PC-9 (cell line): ENCODE results near the gene CEP112. TPM values are rescaled to one million over a fixed set of nuclear protein-coding genes. Genes with fewer than 3 reads are reported as not detected.

Experiments used
- BruUV-seq: library from RNA; stranded (reverse); fragments of 400-500 nt; replicated peaks from 2 replicates; lab custom pipeline; 2021; lab: Mats Ljungman, UMichigan
- CTCF ChIA-PET: fragments of 300-600 bp; sonication (Branson Sonifier 250); formaldehyde crosslinking; loops from one replicate; lab custom pipeline; 2022; ENCODE audit warnings: antibody characterized with exemption; lab: Charles Lee
- POLR2A ChIA-PET: fragments of 300-600 bp; sonication (Branson Sonifier 250); formaldehyde crosslinking; loops from one replicate; lab custom pipeline; 2022; ENCODE audit warnings: antibody characterized with exemption; ENCODE audit not compliant: unreplicated experiment; lab: Charles Lee
- DNase-seq, 2 experiments: peaks; one replicate each; pipeline versions ENCODE4 v3.0.0 to v3.0.0-alpha.2; 2015 to 2022; ENCODE audit warnings: mixed read lengths in 1 of 2
- H2AFZ ChIP-seq: fragments of 200-600 bp; sonication (generic); 2 replicates; pipeline ENCODE4 v1.8.1; 2017; ENCODE audit warnings: antibody characterized with exemption
- H3F3A ChIP-seq: fragments of 200-600 bp; sonication (generic); 2 replicates; pipeline ENCODE4 v1.8.1; 2017; ENCODE audit warnings: antibody characterized with exemption, mild to moderate bottlenecking, low read depth; ENCODE audit not compliant: insufficient read depth
- H3K27ac ChIP-seq: fragments of 200-600 bp; sonication (generic); 2 replicates; pipeline ENCODE4 v1.6.1; 2016; ENCODE audit warnings: mixed run types
- H3K27me3 ChIP-seq: fragments of 200-600 bp; sonication (generic); 2 replicates; pipeline ENCODE4 v1.6.1; 2016; ENCODE audit warnings: low read depth, mixed run types; ENCODE audit not compliant: insufficient read depth
- H3K36me3 ChIP-seq: fragments of 200-600 bp; sonication (generic); 2 replicates; pipeline ENCODE4 v1.6.1; 2016; ENCODE audit warnings: low read depth, mixed run types
- H3K4me1 ChIP-seq: fragments of 200-600 bp; sonication (generic); replicated peaks from 2 replicates; pipeline ENCODE4 v1.6.1; 2016; ENCODE audit warnings: mixed run types; ENCODE audit not compliant: insufficient read depth
- H3K4me2 ChIP-seq: fragments of 200-600 bp; sonication (generic); 2 replicates; pipeline ENCODE4 v1.6.1; 2017; ENCODE audit warnings: mixed run types
- H3K4me3 ChIP-seq: fragments of 200-600 bp; sonication (generic); 2 replicates; pipeline ENCODE4 v1.6.1; 2016; ENCODE audit warnings: mixed run types
- H3K79me2 ChIP-seq: fragments of 200-600 bp; sonication (generic); 2 replicates; pipeline ENCODE4 v1.6.1; 2017; ENCODE audit warnings: low read depth, mixed run types
- H3K9me2 ChIP-seq: fragments of 200-600 bp; sonication (generic); 2 replicates; pipeline ENCODE4 v1.8.1; 2017; ENCODE audit warnings: mild to moderate bottlenecking; ENCODE audit not compliant: insufficient read depth
- H3K9me3 ChIP-seq: fragments of 200-600 bp; sonication (generic); 2 replicates; pipeline ENCODE4 v1.8.1; 2016; ENCODE audit warnings: low read depth; ENCODE audit not compliant: insufficient read depth
- H4K20me1 ChIP-seq: fragments of 200-600 bp; sonication (generic); 2 replicates; pipeline ENCODE4 v1.8.1; 2017; ENCODE audit not compliant: insufficient read depth
- EZH2 ChIP-seq: fragments of 200-600 bp; sonication (generic); IDR thresholded peaks from 2 replicates; pipeline ENCODE4 v1.8.0; 2017; ENCODE audit warnings: antibody characterized with exemption, low read depth
- intact Hi-C: fragments of 100-400 bp; cut with micrococcal nuclease; formaldehyde crosslinking; loops from one replicate; pipeline ENCODE4 v1.10.0; 2022; ENCODE audit not compliant: unreplicated experiment
- total RNA-seq: library from RNA; stranded (reverse); gene quantifications from 2 replicates; pipeline ENCODE4 v1.2.3, GENCODE V29; 2021
- TF ChIP-seq, protein P1 (sequence below): fragments of 200-600 bp; sonication (generic); conservative IDR thresholded peaks from 2 replicates; pipeline ENCODE4 v1.6.1; 2017; ENCODE audit warnings: mixed run types, antibody characterized with exemption, mild to moderate bottlenecking, moderate library complexity

Gene CEP112
- total RNA-seq, 1 experiment from 2014 or later = 4.3 TPM

DNA sequence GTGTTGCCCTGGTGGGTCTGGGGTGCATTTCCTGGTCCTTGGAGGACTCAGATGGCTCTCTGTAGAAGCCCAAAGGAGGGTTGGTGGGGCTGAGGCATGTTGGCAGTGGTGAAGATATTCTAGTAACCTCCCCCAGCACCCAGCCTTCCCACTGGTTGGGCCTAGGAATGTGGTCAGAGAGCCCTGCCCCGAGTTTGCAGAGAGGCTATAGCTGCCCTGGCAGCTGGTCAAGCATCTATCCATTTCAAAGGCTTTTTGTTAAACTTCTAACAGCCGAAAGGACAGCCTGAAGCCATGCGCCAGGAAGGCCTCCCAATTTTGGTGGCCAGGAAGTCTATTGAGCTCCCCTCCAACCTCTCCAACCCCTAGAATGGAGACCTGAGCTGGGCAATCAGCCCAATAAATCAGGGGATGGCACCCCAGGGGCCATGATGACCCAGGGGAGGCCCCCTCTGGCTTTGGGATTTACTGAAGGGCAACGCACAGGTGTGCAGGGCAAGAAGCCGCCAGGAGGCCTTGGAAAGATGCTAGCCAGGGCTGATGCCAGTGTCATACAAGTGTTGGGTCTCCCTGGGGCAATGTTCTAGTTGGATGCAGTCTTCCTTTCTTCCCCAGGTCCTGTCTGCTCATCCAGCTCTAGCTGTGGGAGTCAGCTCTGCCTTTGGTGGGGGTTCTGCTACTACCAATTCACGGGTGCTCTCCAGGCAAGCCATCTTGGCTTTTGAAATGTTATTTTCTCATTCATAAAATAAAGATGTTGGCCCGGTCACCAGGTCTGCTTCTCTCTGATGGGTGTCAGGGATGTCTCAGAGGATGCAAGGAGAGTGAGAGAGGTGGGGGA is 599.6 kb downstream of the CEP112 start:
- no TSS peak for BruUV-seq
- H3K79me2 ChIP-seq = no peaks in the 10 kb centered on the region
- ChIA-PET CTCF (no interaction called here), POLR2A (no interaction called here)
- peaks cover 16% of the 10 kb centered on the region for H3F3A ChIP-seq
- no peak overlapping the region for H3K4me3 ChIP-seq
- no peak for TF ChIP-seq EZH2
- TF ChIP-seq, protein P1, sequence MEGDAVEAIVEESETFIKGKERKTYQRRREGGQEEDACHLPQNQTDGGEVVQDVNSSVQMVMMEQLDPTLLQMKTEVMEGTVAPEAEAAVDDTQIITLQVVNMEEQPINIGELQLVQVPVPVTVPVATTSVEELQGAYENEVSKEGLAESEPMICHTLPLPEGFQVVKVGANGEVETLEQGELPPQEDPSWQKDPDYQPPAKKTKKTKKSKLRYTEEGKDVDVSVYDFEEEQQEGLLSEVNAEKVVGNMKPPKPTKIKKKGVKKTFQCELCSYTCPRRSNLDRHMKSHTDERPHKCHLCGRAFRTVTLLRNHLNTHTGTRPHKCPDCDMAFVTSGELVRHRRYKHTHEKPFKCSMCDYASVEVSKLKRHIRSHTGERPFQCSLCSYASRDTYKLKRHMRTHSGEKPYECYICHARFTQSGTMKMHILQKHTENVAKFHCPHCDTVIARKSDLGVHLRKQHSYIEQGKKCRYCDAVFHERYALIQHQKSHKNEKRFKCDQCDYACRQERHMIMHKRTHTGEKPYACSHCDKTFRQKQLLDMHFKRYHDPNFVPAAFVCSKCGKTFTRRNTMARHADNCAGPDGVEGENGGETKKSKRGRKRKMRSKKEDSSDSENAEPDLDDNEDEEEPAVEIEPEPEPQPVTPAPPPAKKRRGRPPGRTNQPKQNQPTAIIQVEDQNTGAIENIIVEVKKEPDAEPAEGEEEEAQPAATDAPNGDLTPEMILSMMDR = no peak
- no peak overlapping the region for H2AFZ ChIP-seq
- H3K4me1 ChIP-seq = peaks cover 18% of the 10 kb centered on the region
- H4K20me1 ChIP-seq = no peaks in the 10 kb centered on the region
- no peaks in the 10 kb centered on the region for H3K9me3 ChIP-seq
- H3K4me2 ChIP-seq = no peak overlapping the region
- no peaks in the 10 kb centered on the region for H3K9me2 ChIP-seq
- H3K36me3 ChIP-seq = no peaks in the 10 kb centered on the region
- H3K27ac ChIP-seq = no peak overlapping the region
- DNase-seq = no peak
- H3K27me3 ChIP-seq = no peaks in the 10 kb centered on the region
- intact Hi-C loops = no loop called here

DNA sequence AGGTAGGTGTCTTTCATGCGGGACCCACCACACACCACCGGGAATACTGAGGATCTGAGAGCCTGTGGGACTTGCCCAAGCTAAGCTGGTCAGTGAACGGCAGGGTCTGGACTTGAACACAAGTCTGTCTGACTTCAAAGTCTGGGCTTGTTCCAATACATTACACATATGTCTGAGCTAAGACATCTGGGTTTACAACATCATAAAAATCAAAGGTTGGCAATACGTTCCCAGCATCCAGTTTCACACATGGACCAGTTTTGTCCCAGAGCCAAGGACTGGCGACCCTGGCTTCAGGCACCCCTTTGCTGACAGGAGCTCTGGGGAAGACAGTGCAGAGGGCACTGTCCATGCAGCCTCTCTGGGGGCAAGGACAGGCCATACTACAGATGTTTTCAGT is 602.6 kb downstream of the CEP112 start:
- no peak for DNase-seq
- Histone ChIP-seq H3K9me3 (no peaks in the 10 kb centered on the region), H3K27me3 (no peaks in the 10 kb centered on the region), H3K79me2 (no peaks in the 10 kb centered on the region), H2AFZ (no peak overlapping the region), H3K9me2 (no peaks in the 10 kb centered on the region), H3K27ac (no peak overlapping the region), H3K36me3 (no peaks in the 10 kb centered on the region), H3K4me2 (no peak overlapping the region), H4K20me1 (no peaks in the 10 kb centered on the region), H3K4me1 (peaks cover 28% of the 10 kb centered on the region), H3F3A (peaks cover 16% of the 10 kb centered on the region), H3K4me3 (no peak overlapping the region)
- ChIA-PET CTCF (no interaction called here), POLR2A (no interaction called here)
- intact Hi-C loops = no loop called here
- BruUV-seq = no TSS peak
- TF ChIP-seq, protein P1 = no peak
- TF ChIP-seq EZH2 = no peak

DNA sequence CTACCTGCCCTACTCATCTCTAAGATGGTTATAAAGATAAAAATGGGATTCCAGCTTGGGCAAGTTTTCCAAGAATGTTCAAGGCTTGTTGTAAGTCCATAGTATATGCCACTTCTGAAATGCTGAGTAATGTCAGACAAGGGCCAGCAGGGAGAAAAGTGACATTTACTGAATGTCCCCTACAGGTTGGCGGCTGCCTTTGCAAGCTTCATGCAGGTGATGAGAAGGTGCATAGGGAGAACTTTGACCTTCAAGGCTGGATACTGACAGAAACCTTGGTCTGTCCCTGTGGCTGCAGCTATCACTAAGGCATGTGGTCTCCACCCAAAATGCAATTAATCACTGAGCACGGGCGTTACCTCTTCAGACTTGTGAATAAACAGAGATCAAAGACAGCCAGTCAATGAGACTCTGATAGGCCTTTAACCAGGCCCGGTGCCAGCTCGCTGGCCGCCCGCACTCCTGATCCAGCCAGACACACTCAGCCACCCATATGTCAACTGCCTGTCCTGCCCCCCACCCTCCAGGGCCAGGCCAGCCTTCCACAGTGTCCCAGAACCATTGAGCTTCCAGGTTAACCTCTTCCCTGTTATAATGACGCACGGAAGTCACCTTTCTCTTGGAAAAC is 603.6 kb downstream of the CEP112 start:
- no peaks in the 10 kb centered on the region for H3K27me3 ChIP-seq
- H3K4me2 ChIP-seq = peak overlapping the region; percentile 1; the same call in 1 of the 2 replicates
- H4K20me1 ChIP-seq = no peaks in the 10 kb centered on the region
- peaks cover 16% of the 10 kb centered on the region for H3F3A ChIP-seq
- no peaks in the 10 kb centered on the region for H3K9me2 ChIP-seq
- POLR2A ChIA-PET = no interaction called here
- CTCF ChIA-PET = no interaction called here
- TF ChIP-seq, protein P1 = peak; percentile 56
- TF ChIP-seq EZH2 = no peak
- no peaks in the 10 kb centered on the region for H3K36me3 ChIP-seq
- H3K79me2 ChIP-seq = no peaks in the 10 kb centered on the region
- no peak overlapping the region for H3K27ac ChIP-seq
- H3K9me3 ChIP-seq = no peaks in the 10 kb centered on the region
- H3K4me1 ChIP-seq = peaks cover 28% of the 10 kb centered on the region
- DNase-seq = peak; percentile 57 to 90
- no peak overlapping the region for H3K4me3 ChIP-seq
- BruUV-seq = no TSS peak
- no peak overlapping the region for H2AFZ ChIP-seq
- intact Hi-C loops = no loop called here
